ENCODE results near the gene MACF1.

MACF1 gene

GRCh38 chr1:39183503-39184353 is 20.8 kb upstream of the MACF1 start:
- no peak for TF ChIP-seq POLR2A (IDR thresholded peaks at IDR 0.05; ENCODE audit: low read depth, low read length)
- DNase-seq (ENCODE audit: insufficient read length), result no peak
- peak; percentile 40 for FAIRE-seq

GRCh38 chr1:39184354-39184818 is 20.1 kb upstream of the MACF1 start:
- FAIRE-seq (no peak), DNase-seq (ENCODE audit: insufficient read length) (no peak)
- no peak for TF ChIP-seq POLR2A (IDR thresholded peaks at IDR 0.05; ENCODE audit: low read depth, low read length)
- no peak for TF ChIP-seq TAF1 (IDR thresholded peaks at IDR 0.05; ENCODE audit: borderline replicate concordance, low read depth, low read length)

- DNase-seq (ENCODE audit: insufficient read length) (no peak), FAIRE-seq (no peak)
- no peak for TF ChIP-seq TAF1 (IDR thresholded peaks at IDR 0.05; ENCODE audit: borderline replicate concordance, low read depth, low read length)
- TF ChIP-seq POLR2AphosphoS5 (IDR thresholded peaks at IDR 0.05; ENCODE audit: low read depth, low read length), result no peak
- no peak for TF ChIP-seq POLR2A (IDR thresholded peaks at IDR 0.05; ENCODE audit: low read depth, low read length)
Observed at GRCh38 chr1:39187275-39188046, 17.0 kb upstream of the MACF1 start.

- FAIRE-seq (no peak), DNase-seq (ENCODE audit: insufficient read length) (no peak)
- TF ChIP-seq TAF1 (IDR thresholded peaks at IDR 0.05; ENCODE audit: borderline replicate concordance, low read depth, low read length) (no peak), POLR2A (IDR thresholded peaks at IDR 0.05; ENCODE audit: low read depth, low read length) (no peak)
Observed at GRCh38 chr1:39189592-39190041, 14.9 kb upstream of the MACF1 start.

GRCh38 chr1:39190096-39190495 is 14.4 kb upstream of the MACF1 start:
- FAIRE-seq (no peak), DNase-seq (ENCODE audit: insufficient read length) (no peak)
- TF ChIP-seq POLR2AphosphoS5 (IDR thresholded peaks at IDR 0.05; ENCODE audit: low read depth, low read length) (no peak), TAF1 (IDR thresholded peaks at IDR 0.05; ENCODE audit: borderline replicate concordance, low read depth, low read length) (no peak), POLR2A (IDR thresholded peaks at IDR 0.05; ENCODE audit: low read depth, low read length) (no peak)

GRCh38 chr1:39194398-39195051 is 10.0 kb upstream of the MACF1 start:
- FAIRE-seq, result no peak
- TF ChIP-seq POLR2A (IDR thresholded peaks at IDR 0.05; ENCODE audit: low read depth, low read length) (no peak), TAF1 (IDR thresholded peaks at IDR 0.05; ENCODE audit: borderline replicate concordance, low read depth, low read length) (no peak), POLR2AphosphoS5 (IDR thresholded peaks at IDR 0.05; ENCODE audit: low read depth, low read length) (no peak)
- no peak for DNase-seq (ENCODE audit: insufficient read length)

GRCh38 chr1:39195166-39196111 is 9.1 kb upstream of the MACF1 start:
- TF ChIP-seq POLR2A (IDR thresholded peaks at IDR 0.05; ENCODE audit: low read depth, low read length) (no peak), POLR2AphosphoS5 (IDR thresholded peaks at IDR 0.05; ENCODE audit: low read depth, low read length) (no peak), TAF1 (IDR thresholded peaks at IDR 0.05; ENCODE audit: borderline replicate concordance, low read depth, low read length) (no peak)
- DNase-seq (ENCODE audit: insufficient read length) (no peak), FAIRE-seq (peak; percentile 87)

- peak; percentile 43 for DNase-seq (ENCODE audit: insufficient read length)
- TF ChIP-seq TAF1 (IDR thresholded peaks at IDR 0.05; ENCODE audit: borderline replicate concordance, low read depth, low read length), result no peak
- TF ChIP-seq POLR2A (IDR thresholded peaks at IDR 0.05; ENCODE audit: low read depth, low read length), result no peak
- no peak for TF ChIP-seq POLR2AphosphoS5 (IDR thresholded peaks at IDR 0.05; ENCODE audit: low read depth, low read length)
- no peak for FAIRE-seq
Observed at GRCh38 chr1:39196244-39197215, 8.0 kb upstream of the MACF1 start.

GRCh38 chr1:39199593-39199992 is 4.9 kb upstream of the MACF1 start:
- TF ChIP-seq POLR2AphosphoS5 (IDR thresholded peaks at IDR 0.05; ENCODE audit: low read depth, low read length), result no peak
- no peak for TF ChIP-seq POLR2A (IDR thresholded peaks at IDR 0.05; ENCODE audit: low read depth, low read length)
- TF ChIP-seq TAF1 (IDR thresholded peaks at IDR 0.05; ENCODE audit: borderline replicate concordance, low read depth, low read length), result no peak
- FAIRE-seq (no peak), DNase-seq (ENCODE audit: insufficient read length) (no peak)
